Activated T-helper 17 cell treated with anti-CD3 and anti-CD28 coated beads, Interleukin-2, amount 50 U/mL, for 72 hours (primary cell): ENCODE data around the gene GALC. TPM values are rescaled to one million over a fixed set of nuclear protein-coding genes. Genes with fewer than 3 reads are reported as not detected.

Experiments used
- ATAC-seq: fragments of 150-1000 bp; cut with Tn5 transposase; replicated peaks from 2 replicates; pipeline ENCODE4 v1.10.0; 2021; ENCODE audit warnings: mild to moderate bottlenecking, moderate library complexity
- H3K27ac Mint-ChIP-seq: one replicate; pipeline ENCODE4 v1.8.0; 2022; ENCODE audit warnings: mixed read lengths
- H3K27me3 Mint-ChIP-seq: one replicate; pipeline ENCODE4 v1.8.0; 2022; ENCODE audit warnings: mixed read lengths
- H3K36me3 Mint-ChIP-seq: one replicate; pipeline ENCODE4 v1.8.0; 2022; ENCODE audit warnings: low read depth, mild to moderate bottlenecking, mixed read lengths
- H3K4me1 Mint-ChIP-seq: one replicate; pipeline ENCODE4 v1.8.0; 2022; ENCODE audit warnings: mixed read lengths
- H3K4me3 Mint-ChIP-seq: one replicate; pipeline ENCODE4 v1.8.0; 2022; ENCODE audit warnings: mild to moderate bottlenecking, mixed read lengths
- H3K9me3 Mint-ChIP-seq: one replicate; pipeline ENCODE4 v1.8.0; 2022; ENCODE audit warnings: mixed read lengths
- total RNA-seq, 2 donors: library from RNA; stranded (reverse); gene quantifications; one replicate each; pipeline ENCODE4 v1.2.3, GENCODE V29; 2022

GALC gene
- total RNA-seq, 2 donors from 2014 or later = 17.7 to 32.4 TPM

- no peaks in the 10 kb centered on the region for H3K9me3 Mint-ChIP-seq
- H3K4me1 Mint-ChIP-seq = peaks cover 32% of the 10 kb centered on the region
- H3K36me3 Mint-ChIP-seq = peaks cover 52% of the 10 kb centered on the region
- H3K27ac Mint-ChIP-seq = peak overlapping the region; percentile 36
- no peaks in the 10 kb centered on the region for H3K27me3 Mint-ChIP-seq
- no peak for ATAC-seq
- H3K4me3 Mint-ChIP-seq = peak overlapping the region; percentile 45
Measured at GRCh38 chr14:87955501-87955900, 37.5 kb downstream of the GALC start.

- Mint-ChIP-seq H3K27me3 (no peaks in the 10 kb centered on the region), H3K36me3 (peaks cover 45% of the 10 kb centered on the region), H3K4me1 (peaks cover 23% of the 10 kb centered on the region), H3K27ac (peak overlapping the region; percentile 70), H3K9me3 (no peaks in the 10 kb centered on the region), H3K4me3 (peak overlapping the region; percentile 69)
- peak; percentile 82 for ATAC-seq
Measured at GRCh38 chr14:87952307-87953094, 40.5 kb downstream of the GALC start.

GRCh38 chr14:87944987-87945604 lies 47.9 kb downstream of the GALC start:
- H3K27ac Mint-ChIP-seq = no peak overlapping the region
- no peaks in the 10 kb centered on the region for H3K27me3 Mint-ChIP-seq
- peaks cover 94% of the 10 kb centered on the region for H3K36me3 Mint-ChIP-seq
- H3K4me3 Mint-ChIP-seq = no peak overlapping the region
- H3K4me1 Mint-ChIP-seq = no peaks in the 10 kb centered on the region
- no peaks in the 10 kb centered on the region for H3K9me3 Mint-ChIP-seq
- no peak for ATAC-seq

GRCh38 chr14:87940894-87941293 lies 52.1 kb downstream of the GALC start:
- Mint-ChIP-seq H3K4me3 (no peak overlapping the region), H3K36me3 (peaks cover 90% of the 10 kb centered on the region), H3K4me1 (peaks cover 5% of the 10 kb centered on the region), H3K27ac (peak overlapping the region; percentile 70), H3K27me3 (no peaks in the 10 kb centered on the region), H3K9me3 (no peaks in the 10 kb centered on the region)
- no peak for ATAC-seq

GRCh38 chr14:87940382-87940781 lies 52.6 kb downstream of the GALC start:
- no peaks in the 10 kb centered on the region for H3K9me3 Mint-ChIP-seq
- H3K36me3 Mint-ChIP-seq = peaks cover 90% of the 10 kb centered on the region
- H3K4me3 Mint-ChIP-seq = no peak overlapping the region
- no peaks in the 10 kb centered on the region for H3K27me3 Mint-ChIP-seq
- H3K4me1 Mint-ChIP-seq = peaks cover 5% of the 10 kb centered on the region
- peak; percentile 86 for ATAC-seq
- H3K27ac Mint-ChIP-seq = no peak overlapping the region

- Mint-ChIP-seq H3K27me3 (no peaks in the 10 kb centered on the region), H3K9me3 (no peaks in the 10 kb centered on the region), H3K4me1 (peaks cover 5% of the 10 kb centered on the region), H3K4me3 (no peak overlapping the region), H3K36me3 (peaks cover 87% of the 10 kb centered on the region), H3K27ac (no peak overlapping the region)
- ATAC-seq = no peak
Measured at GRCh38 chr14:87935886-87936285, 57.1 kb downstream of the GALC start.

GRCh38 chr14:87935081-87935828 lies 57.7 kb downstream of the GALC start:
- H3K27me3 Mint-ChIP-seq = no peaks in the 10 kb centered on the region
- no peak overlapping the region for H3K27ac Mint-ChIP-seq
- H3K4me3 Mint-ChIP-seq = no peak overlapping the region
- H3K36me3 Mint-ChIP-seq = peaks cover 87% of the 10 kb centered on the region
- H3K9me3 Mint-ChIP-seq = no peaks in the 10 kb centered on the region
- H3K4me1 Mint-ChIP-seq = peaks cover 5% of the 10 kb centered on the region
- no peak for ATAC-seq

- H3K9me3 Mint-ChIP-seq = no peaks in the 10 kb centered on the region
- no peak overlapping the region for H3K27ac Mint-ChIP-seq
- ATAC-seq = no peak
- H3K4me1 Mint-ChIP-seq = peaks cover 5% of the 10 kb centered on the region
- peaks cover 87% of the 10 kb centered on the region for H3K36me3 Mint-ChIP-seq
- H3K27me3 Mint-ChIP-seq = no peaks in the 10 kb centered on the region
- H3K4me3 Mint-ChIP-seq = no peak overlapping the region
Measured at GRCh38 chr14:87934185-87934584, 58.8 kb downstream of the GALC start.

GRCh38 chr14:87916886-87917275 lies 76.1 kb downstream of the GALC start:
- peaks cover 22% of the 10 kb centered on the region for H3K9me3 Mint-ChIP-seq
- no peak overlapping the region for H3K4me3 Mint-ChIP-seq
- ATAC-seq = no peak
- no peak overlapping the region for H3K27ac Mint-ChIP-seq
- H3K4me1 Mint-ChIP-seq = no peaks in the 10 kb centered on the region
- H3K27me3 Mint-ChIP-seq = peaks cover 25% of the 10 kb centered on the region
- no peaks in the 10 kb centered on the region for H3K36me3 Mint-ChIP-seq

- H3K4me3 Mint-ChIP-seq = no peak overlapping the region
- no peaks in the 10 kb centered on the region for H3K36me3 Mint-ChIP-seq
- H3K9me3 Mint-ChIP-seq = peaks cover 26% of the 10 kb centered on the region
- H3K27ac Mint-ChIP-seq = no peak overlapping the region
- H3K27me3 Mint-ChIP-seq = peaks cover 25% of the 10 kb centered on the region
- no peaks in the 10 kb centered on the region for H3K4me1 Mint-ChIP-seq
- no peak for ATAC-seq
Measured at GRCh38 chr14:87916103-87916885, 76.7 kb downstream of the GALC start.

- no peak for ATAC-seq
- H3K9me3 Mint-ChIP-seq = peaks cover 24% of the 10 kb centered on the region
- H3K27ac Mint-ChIP-seq = no peak overlapping the region
- H3K4me1 Mint-ChIP-seq = no peaks in the 10 kb centered on the region
- H3K27me3 Mint-ChIP-seq = peaks cover 25% of the 10 kb centered on the region
- no peaks in the 10 kb centered on the region for H3K36me3 Mint-ChIP-seq
- no peak overlapping the region for H3K4me3 Mint-ChIP-seq
Measured at GRCh38 chr14:87908550-87908949, 84.4 kb downstream of the GALC start.

GRCh38 chr14:87901652-87902051 lies 91.3 kb downstream of the GALC start:
- no peaks in the 10 kb centered on the region for H3K36me3 Mint-ChIP-seq
- ATAC-seq = no peak
- H3K4me3 Mint-ChIP-seq = no peak overlapping the region
- peaks cover 13% of the 10 kb centered on the region for H3K27me3 Mint-ChIP-seq
- H3K9me3 Mint-ChIP-seq = no peaks in the 10 kb centered on the region
- H3K27ac Mint-ChIP-seq = no peak overlapping the region
- no peaks in the 10 kb centered on the region for H3K4me1 Mint-ChIP-seq

- Mint-ChIP-seq H3K27me3 (peaks cover 16% of the 10 kb centered on the region), H3K4me3 (no peak overlapping the region), H3K9me3 (no peaks in the 10 kb centered on the region), H3K27ac (no peak overlapping the region), H3K36me3 (no peaks in the 10 kb centered on the region), H3K4me1 (no peaks in the 10 kb centered on the region)
- no peak for ATAC-seq
Measured at GRCh38 chr14:87901236-87901635, 91.7 kb downstream of the GALC start.

- peaks cover 14% of the 10 kb centered on the region for H3K27me3 Mint-ChIP-seq
- H3K27ac Mint-ChIP-seq = no peak overlapping the region
- H3K4me3 Mint-ChIP-seq = no peak overlapping the region
- no peak for ATAC-seq
- H3K4me1 Mint-ChIP-seq = no peaks in the 10 kb centered on the region
- no peaks in the 10 kb centered on the region for H3K9me3 Mint-ChIP-seq
- H3K36me3 Mint-ChIP-seq = no peaks in the 10 kb centered on the region
Measured at GRCh38 chr14:87899228-87899627, 93.8 kb downstream of the GALC start.
